ENCODE measurements around the gene NREP. TPM values are rescaled to one million over a fixed set of nuclear protein-coding genes. Genes with fewer than 3 reads are reported as not detected.

The NREP gene, protein sequence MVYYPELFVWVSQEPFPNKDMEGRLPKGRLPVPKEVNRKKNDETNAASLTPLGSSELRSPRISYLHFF
- total RNA-seq, result 595 to 1,006 TPM (median 987 TPM) in 3 replicates
- long read RNA-seq, transcript NREP-202 (5 exons, 2,581 nt), result minor isoform, 84 of 528 reads
- long read RNA-seq, transcript NREP-201 (4 exons, 2,013 nt), result major isoform, 322 of 528 reads
- long read RNA-seq, transcript NREP-214 (3 exons, 577 nt), result minor isoform, 26 of 528 reads
- long read RNA-seq, transcript NREP-204 (5 exons, 704 nt), result minor isoform, 15 of 528 reads
- long read RNA-seq, partial matches to known transcripts, result 9 of 528 reads
- long read RNA-seq, other reads (novel, unspliced or antisense), result 53 of 528 reads

DNA sequence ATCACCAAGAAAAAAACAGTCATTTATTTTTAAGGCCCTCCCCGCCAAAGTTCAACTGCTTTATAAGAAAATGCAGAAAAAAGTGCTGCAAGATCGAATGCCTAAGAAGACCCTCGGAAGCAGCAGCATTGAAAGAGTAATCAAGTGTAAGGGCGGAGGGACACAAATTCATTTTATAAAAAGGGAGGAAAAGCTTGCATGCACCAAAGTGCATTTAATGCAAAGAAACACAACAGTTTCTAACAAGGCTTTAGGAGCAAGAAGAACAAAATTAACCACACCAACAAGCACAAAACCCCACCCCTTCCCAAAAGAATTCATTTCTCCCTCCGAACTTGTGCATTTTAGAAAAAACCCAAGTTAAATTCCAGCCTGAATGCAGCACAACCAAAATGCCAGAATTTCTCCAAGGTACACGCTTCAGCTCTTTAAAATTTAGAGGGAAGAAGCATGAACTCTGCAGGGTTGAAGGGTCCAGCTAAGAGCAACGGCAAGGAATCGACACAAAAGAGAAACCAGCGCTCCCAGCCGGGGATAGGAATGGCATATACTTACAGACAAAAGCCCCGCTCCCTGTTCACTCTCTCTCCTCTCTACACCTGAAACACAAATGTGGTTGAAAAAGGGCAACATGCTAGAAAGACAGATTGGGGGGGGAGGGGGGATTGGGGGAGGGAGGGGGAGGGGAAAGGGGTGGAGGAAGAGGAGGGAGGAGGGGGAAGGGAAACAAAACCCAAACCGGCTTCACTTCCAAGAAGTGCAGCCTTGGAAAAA is at the start of gene NREP:
Gene NREP (minus strand): TSS at position 614 of the 774 bp plus-strand sequence. CDS start 1,422 bp downstream, outside the sequence.
- no peak for DNase-seq (ENCODE audit: low spot score)
- Mint-ChIP-seq H3K36me3 (ENCODE audit: low read depth) (peaks cover 16% of the 10 kb centered on the region), H3K9me3 (ENCODE audit: low read depth) (no peaks in the 10 kb centered on the region), H3K27ac (ENCODE audit: unreplicated experiment) (peak within 1 kb of the TSS; percentile 96), H3K27me3 (ENCODE audit: low read depth) (no peaks in the 10 kb centered on the region), H3K4me3 (ENCODE audit: unreplicated experiment) (peak within 1 kb of the TSS; percentile 88), H3K4me1 (ENCODE audit: low read depth) (peaks cover 55% of the 10 kb centered on the region)
- TF ChIP-seq, protein P1, sequence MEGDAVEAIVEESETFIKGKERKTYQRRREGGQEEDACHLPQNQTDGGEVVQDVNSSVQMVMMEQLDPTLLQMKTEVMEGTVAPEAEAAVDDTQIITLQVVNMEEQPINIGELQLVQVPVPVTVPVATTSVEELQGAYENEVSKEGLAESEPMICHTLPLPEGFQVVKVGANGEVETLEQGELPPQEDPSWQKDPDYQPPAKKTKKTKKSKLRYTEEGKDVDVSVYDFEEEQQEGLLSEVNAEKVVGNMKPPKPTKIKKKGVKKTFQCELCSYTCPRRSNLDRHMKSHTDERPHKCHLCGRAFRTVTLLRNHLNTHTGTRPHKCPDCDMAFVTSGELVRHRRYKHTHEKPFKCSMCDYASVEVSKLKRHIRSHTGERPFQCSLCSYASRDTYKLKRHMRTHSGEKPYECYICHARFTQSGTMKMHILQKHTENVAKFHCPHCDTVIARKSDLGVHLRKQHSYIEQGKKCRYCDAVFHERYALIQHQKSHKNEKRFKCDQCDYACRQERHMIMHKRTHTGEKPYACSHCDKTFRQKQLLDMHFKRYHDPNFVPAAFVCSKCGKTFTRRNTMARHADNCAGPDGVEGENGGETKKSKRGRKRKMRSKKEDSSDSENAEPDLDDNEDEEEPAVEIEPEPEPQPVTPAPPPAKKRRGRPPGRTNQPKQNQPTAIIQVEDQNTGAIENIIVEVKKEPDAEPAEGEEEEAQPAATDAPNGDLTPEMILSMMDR (IDR thresholded peaks at IDR 0.05), result no peak

DNA sequence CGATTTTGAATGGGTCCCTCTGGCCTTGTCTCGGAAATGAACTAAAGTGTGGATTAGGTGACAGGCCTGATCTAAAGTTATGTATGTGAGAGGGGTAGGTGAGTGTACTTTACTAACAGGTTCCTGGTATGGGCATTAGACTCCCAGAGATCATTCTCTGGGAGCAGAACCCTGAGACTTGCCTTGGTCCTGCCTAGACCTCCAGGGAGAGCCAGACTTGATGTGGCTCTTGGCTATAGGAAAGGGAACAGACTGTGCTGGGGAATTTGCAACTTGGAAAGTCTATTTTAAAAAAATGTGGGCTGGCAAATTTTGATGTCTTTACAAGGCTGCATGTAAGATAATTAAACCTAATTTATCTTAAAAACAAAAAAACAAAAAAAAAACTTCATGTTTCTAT is 49.8 kb upstream of the NREP start:
- DNase-seq (ENCODE audit: low spot score), result no peak
- H3K36me3 Mint-ChIP-seq (ENCODE audit: low read depth), result no peaks in the 10 kb centered on the region
- H3K9me3 Mint-ChIP-seq (ENCODE audit: low read depth), result peaks cover 3% of the 10 kb centered on the region
- TF ChIP-seq, protein P1 (IDR thresholded peaks at IDR 0.05), result no peak
- H3K4me3 Mint-ChIP-seq (ENCODE audit: unreplicated experiment), result no peak overlapping the region
- no peak overlapping the region for H3K27ac Mint-ChIP-seq (ENCODE audit: unreplicated experiment)
- peaks cover 13% of the 10 kb centered on the region for H3K4me1 Mint-ChIP-seq (ENCODE audit: low read depth)
- no peaks in the 10 kb centered on the region for H3K27me3 Mint-ChIP-seq (ENCODE audit: low read depth)

DNA sequence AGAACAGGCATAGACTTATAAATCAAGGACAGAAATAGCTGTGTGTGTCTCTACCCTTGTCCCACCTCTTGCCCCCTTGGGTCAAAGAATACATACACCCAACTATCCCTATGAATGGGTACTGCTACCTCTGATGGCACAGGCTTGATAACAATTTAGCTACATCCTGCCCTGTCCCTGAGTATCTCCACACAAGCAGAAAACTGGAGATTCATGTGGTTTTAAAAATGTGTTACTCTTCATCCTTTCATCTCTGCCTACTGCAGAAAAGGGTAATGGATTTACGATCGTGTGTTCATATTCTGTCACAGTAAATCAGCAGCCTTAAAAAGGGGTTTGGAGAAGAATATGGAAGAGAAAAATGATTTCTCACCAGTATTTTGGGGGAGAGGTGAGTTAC is 49.2 kb upstream of the NREP start:
- DNase-seq (ENCODE audit: low spot score), result no peak
- H3K4me1 Mint-ChIP-seq (ENCODE audit: low read depth), result peaks cover 13% of the 10 kb centered on the region
- H3K27me3 Mint-ChIP-seq (ENCODE audit: low read depth), result no peaks in the 10 kb centered on the region
- TF ChIP-seq, protein P1 (IDR thresholded peaks at IDR 0.05), result no peak
- no peak overlapping the region for H3K4me3 Mint-ChIP-seq (ENCODE audit: unreplicated experiment)
- no peak overlapping the region for H3K27ac Mint-ChIP-seq (ENCODE audit: unreplicated experiment)
- no peaks in the 10 kb centered on the region for H3K36me3 Mint-ChIP-seq (ENCODE audit: low read depth)
- H3K9me3 Mint-ChIP-seq (ENCODE audit: low read depth), result peaks cover 3% of the 10 kb centered on the region

DNA sequence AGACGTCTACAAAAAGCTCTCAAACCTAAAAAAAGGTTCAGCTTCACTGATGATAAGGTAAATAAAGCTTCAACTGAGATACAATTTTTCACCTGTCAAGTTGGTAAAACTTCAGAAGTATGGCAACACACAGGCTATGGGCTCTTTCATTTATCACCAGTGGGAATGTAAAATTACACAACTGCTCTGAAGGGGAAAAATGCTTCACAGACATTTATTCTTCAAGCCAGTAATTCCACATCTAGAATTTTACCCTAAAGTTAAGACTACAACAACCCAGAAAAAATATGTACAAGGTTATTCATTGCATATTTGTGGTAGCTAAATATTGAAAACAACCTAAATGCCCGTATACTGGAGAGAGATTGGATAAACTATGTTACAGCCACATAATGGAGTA is 48.1 kb upstream of the NREP start:
- DNase-seq (ENCODE audit: low spot score), result no peak
- no peaks in the 10 kb centered on the region for H3K27me3 Mint-ChIP-seq (ENCODE audit: low read depth)
- H3K4me3 Mint-ChIP-seq (ENCODE audit: unreplicated experiment), result no peak overlapping the region
- H3K4me1 Mint-ChIP-seq (ENCODE audit: low read depth), result peaks cover 12% of the 10 kb centered on the region
- TF ChIP-seq, protein P1 (IDR thresholded peaks at IDR 0.05), result no peak
- no peak overlapping the region for H3K27ac Mint-ChIP-seq (ENCODE audit: unreplicated experiment)
- H3K36me3 Mint-ChIP-seq (ENCODE audit: low read depth), result no peaks in the 10 kb centered on the region
- H3K9me3 Mint-ChIP-seq (ENCODE audit: low read depth), result peaks cover 3% of the 10 kb centered on the region

DNA sequence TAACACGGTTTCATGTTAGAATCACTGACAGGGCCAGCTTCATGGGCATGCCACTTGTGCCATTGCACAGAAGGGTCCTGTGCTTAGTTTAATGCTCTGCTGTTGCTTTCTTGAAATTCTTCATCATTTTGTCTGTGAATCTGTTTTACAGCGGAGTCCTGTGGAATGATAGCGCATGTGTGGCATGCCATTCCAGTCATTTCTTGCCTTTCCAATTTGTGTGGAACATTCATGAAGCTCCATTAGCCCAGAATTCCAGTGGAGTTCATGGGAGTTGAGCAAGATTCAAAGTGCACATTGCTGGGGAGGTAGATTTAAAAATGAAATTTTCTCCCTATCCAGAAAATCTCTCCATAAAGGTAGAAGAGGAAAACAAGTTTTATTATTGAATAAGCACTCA is 43.4 kb upstream of the NREP start:
- Mint-ChIP-seq H3K9me3 (ENCODE audit: low read depth) (peaks cover 5% of the 10 kb centered on the region), H3K36me3 (ENCODE audit: low read depth) (peaks cover 2% of the 10 kb centered on the region)
- TF ChIP-seq, protein P1 (IDR thresholded peaks at IDR 0.05), result no peak

More for the DNA sequence above, 43.4 kb upstream of the NREP start:
- no peak for DNase-seq (ENCODE audit: low spot score)
- Mint-ChIP-seq H3K4me1 (ENCODE audit: low read depth) (peaks cover 3% of the 10 kb centered on the region), H3K27ac (ENCODE audit: unreplicated experiment) (no peak overlapping the region), H3K27me3 (ENCODE audit: low read depth) (no peaks in the 10 kb centered on the region), H3K4me3 (ENCODE audit: unreplicated experiment) (no peak overlapping the region)
